HG03066 (cell line): ENCODE measurements around the gene MAN2B1.
"Not testable (repeated sequence)": the region's sequence is repeated elsewhere in the genome, so short reads cannot be mapped to it uniquely, and the experiment has no call there.

Experiments used
- ATAC-seq: cut with Tn5 transposase; IDR thresholded peaks from one replicate; pipeline ENCODE4 v1.9.1; 2021; ENCODE audit warnings: low read depth; ENCODE audit not compliant: unreplicated experiment

Gene MAN2B1

DNA sequence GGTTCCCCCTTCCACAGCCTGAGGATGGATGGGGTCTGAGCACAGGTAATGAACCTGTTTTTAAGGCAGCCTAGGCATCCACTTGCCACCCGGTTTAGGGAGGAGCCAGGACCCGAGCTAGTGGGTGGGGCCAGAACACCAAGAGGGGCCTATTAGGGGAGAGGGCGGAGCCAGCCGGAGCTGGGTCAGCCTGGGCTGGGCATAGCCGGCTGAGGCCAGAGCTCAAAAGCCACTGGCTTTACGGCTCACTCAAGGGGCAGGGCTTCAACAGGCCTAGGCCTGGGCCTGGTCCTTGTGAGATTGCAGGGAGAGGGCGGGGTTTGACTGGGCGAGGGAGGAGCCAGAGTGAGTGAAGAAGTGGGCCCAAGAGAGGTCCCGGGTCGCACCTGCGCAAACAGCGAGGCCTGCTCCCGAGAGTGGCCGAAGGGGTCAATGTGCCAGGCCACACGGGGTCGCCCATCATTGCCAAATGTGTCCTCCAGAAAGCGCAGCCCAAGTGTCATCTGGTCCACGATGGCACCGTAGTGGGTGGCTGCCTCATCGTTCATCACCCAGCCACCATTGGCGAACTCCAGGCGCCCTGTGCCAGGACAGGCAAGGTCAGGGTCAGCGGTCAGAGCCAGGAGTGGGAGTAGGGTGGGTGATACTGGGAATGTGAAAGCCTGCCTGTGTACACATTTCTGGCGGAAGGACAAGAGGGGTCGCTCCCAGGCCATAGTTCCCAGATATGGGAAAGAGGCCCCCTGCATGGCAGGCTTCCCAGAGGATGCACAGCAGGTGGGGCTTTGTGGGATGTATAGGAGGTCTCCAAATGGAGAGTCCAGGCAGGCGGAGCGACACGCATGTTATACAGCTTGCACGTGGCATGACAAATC is 1.9 kb downstream of the MAN2B1 start:
- no peak for ATAC-seq

DNA sequence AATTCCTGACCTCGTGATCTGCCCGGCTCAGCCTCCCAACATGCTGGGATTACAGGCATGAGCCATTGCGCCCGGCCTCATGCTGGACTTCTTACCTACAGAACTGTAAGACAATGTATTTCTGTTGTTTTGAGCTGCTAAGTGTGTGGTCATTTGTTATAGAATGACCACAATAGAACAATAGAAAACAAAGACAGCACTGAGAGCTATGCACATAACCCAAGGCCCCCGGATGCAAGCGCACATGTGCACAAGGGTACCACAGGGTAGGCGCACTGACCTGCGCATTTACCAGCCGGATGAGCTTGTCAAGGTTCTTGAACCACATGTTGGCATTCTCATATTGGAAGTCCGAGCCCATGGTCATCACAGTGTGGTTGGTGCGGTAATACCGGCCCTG is 5.6 kb downstream of the MAN2B1 start:
- no peak for ATAC-seq

DNA sequence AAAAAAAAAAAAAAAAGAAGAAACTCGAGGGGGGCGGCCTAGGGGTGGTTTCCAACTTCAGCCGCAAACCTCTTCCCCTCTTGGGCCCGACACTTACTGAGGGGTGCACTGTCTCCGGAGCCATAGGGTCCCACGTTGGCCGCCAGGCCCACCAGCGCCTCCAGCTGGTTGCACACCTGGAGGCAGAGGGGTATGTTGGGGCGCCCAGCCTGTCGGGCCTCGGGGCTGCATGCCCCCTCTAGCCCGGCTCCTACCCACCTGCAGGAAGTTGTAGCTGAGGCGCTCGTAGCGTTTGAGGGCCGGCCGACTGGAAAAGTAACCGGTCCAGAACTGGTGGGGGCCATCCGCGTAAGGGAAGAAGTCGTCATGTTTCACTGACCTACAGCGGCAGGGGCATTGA is 8.6 kb downstream of the MAN2B1 start:
- ATAC-seq, result no peak

DNA sequence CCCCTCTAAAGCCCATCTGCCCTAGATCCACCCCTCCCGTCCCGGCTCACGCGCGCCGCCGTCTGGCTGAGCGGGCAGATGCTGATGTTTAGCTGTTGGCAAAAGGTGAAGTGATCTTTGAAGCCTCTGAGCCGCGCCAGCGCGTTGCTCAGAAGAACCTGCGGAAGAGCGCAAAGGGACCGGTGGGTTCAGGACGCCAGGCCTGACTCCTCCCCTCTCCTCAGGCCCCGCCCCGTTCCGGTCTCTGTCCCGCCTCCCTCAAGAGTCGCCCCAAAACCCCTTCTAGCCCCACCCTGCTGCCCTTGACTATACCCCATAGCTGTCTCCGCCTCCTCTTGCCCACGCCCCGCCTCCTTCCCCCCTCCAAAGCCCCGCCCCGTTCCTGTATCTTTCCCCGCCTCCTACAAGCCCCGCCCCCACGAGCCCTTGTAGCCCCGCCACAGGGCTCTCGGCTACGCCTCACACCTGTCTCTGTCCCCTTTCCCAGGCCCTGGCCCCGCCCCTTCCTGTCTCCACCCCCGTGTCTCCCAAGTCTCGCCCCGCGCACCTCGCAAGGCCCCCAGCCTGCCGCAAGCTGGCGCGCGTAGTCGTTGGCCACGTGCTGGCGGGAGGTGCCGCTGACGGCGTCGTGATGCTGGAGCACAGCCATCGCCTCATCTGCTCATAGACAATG is 9.5 kb downstream of the MAN2B1 start:
- no peak for ATAC-seq

DNA sequence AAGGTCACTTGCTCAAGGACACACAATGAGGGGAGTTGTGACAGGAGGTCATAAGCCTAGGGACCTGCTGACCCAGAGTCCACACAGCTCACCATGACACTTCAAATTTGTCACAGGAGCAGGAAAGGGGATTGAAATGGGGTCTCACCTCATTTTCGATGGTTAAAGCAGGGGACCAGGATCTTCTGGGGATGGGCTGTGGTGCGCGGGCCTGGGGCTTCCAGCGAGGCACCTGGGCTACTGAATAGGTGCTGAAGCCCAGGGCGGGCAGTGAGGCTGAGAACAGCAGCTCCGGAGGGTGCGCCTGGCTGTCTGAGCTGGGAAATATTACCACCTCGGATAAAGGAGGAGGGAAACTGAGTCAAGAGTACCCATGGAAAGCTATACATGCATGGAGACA is 11.0 kb downstream of the MAN2B1 start:
- no peak for ATAC-seq

DNA sequence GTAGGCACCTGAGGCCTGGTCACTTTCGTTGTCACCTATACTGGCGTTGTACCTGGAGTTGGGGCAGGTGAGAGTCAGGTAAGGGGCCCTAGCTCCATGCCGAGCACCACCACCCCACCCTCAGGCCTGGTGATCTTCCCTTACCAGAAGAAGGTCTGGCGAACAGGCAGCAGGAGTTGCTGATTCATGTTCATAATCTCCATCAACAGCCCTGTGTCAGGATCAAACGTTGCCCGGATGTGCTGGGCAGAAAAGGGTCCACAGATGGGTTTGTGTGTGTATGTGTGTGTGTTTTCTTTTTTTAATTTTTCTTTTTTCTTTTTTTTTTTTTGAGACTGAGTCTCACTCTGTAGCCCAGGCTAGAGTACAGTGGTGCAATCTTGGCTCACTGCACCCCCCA is 14.3 kb downstream of the MAN2B1 start:
- ATAC-seq, result no peak

DNA sequence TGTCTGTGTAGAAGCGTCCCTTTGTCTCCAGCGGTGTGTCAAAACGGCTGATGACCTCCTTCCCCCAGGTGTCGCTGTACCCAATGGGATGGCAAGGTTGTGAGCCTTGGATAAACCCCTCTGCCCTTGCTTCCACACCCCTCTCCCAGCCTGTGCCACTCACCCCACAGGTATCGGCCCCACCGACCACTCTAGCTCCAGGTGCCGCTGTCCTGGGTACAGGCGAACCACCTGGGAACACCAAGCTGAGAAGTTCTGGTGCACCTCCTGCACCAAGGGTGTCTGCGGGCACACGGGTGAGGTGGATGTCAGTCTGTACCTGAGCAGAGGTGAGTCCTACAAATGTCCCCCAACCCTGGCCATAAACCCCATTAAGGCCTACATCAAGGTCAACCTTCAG is 16.6 kb downstream of the MAN2B1 start:
- ATAC-seq, result no peak

DNA sequence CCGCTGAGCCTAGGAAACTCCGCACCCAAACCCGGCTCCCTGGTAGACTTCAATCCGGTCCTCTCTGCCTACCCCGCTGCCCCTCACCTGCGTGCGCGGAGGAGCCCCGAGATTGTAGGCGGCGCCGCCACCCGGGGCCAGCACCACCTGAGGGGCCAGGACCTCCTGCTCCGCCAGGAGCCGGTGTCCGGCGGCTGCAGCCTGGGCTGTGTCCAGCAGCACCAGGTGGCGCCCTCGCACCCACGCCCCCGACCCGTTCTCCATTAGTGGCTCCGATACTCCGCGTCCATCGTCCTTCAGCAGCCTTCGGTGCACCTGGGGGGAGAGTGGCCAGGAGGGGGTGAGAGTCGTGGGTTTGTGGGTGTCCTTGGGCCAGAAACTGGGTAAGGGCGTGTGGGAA is 18.5 kb downstream of the MAN2B1 start:
- ATAC-seq, result no peak

DNA sequence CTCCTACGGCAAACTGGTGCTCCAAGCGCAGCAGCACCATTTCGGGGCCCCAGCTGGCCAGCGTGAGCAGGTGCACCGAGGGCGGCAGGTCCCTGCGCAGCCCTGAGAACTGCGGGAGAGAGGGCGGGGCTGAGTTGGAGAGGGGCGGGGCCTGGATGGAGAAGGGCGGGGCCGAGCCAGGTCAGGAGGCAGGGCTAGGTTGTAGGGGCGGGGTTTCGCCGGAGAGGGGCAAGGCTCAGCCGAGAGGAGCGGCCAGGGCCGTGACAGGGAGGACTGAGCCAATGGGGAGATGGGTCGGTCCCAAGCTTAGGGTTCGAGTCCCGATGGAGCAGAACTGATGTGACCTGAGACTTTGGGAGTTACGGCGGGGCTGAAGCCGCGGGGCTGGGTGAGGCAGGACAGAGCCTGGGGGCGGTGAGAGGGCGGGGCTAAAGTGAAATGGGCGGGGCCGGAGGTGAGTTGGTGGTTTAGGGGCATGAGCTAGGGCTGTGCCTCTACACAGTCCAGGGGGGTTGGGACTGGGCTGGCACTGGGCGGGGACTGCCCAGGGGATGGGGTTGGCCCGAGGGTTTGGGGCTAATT is 19.0 kb downstream of the MAN2B1 start:
- no peak for ATAC-seq

DNA sequence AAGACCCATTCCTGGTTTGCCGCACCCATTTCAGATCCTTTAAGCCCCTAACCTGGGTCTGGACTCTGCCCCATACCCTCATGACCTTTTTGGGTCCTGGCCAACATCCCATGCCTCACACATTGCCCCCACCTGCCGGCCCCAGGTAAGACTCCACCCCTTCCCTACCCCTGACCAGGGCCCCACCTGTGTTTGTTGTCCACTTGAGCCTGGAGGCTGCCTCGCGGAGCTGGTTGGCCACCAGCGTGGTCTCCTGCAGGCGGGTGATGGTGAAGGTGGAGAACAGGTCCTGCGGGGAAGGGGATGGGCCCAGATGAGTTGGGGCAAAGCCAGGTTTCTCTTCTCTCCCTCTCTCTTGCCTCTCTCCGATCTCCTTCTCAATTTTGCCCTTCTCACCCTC is 19.5 kb downstream of the MAN2B1 start:
- no peak for ATAC-seq

DNA sequence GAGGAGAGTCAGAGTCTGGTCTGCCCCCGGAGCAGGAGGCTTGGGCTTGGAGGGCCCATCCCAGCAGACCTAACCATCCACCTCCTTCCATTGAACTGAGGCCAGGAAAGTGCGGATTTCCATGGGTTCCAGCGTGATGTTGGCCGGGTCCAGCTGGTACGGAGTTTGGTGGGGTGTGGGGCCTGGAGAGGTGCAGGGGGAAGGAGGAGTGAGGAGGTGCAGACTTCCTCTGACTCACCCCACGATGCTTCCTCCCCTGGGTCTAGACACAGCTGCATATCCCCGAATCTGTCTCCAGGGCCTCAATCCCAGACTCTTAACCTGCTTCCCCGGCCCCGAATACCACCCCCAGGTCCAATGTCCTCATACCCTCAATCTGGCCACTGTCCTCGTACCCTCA is 20.0 kb downstream of the MAN2B1 start:
- no peak for ATAC-seq

DNA sequence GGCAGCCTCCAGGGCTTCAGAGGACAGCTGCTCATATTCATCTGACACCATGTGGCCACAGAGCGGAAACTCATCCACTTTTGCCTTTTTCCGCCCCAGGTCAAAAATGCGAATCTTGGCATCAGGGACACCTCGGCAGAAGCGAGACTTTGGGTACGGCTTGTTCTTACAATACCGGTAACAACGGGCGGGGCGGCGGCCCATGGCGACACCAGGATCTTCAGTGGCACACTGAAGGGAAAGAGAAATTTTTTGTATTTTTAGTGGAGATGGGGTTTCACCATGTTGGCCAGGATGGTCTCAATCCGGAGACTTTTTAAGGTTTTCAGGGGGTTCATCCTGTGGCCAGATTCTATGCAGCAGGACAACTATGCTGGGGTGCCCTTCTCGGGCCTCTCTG is 22.8 kb downstream of the MAN2B1 start:
- not testable (repeated sequence) for ATAC-seq

DNA sequence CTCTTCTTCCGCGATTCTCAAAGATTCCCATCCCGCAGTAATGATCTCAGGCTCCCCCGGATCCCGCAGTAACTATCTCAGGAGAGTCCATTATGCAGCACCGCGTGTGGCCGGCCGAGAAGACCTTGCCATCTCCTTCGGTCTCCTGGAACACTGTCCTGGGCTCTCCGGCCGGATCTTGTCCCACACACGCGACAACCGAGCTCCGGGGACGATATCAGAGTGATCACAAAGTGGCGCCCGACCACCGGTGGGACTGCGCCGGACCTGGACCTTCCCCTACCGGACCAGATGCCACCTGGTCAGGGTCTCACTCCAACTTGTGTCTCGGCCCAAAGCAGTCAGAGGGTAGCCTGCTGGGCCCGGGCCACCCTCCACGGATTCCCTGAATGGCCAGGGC is 24.0 kb downstream of the MAN2B1 start:
- no peak for ATAC-seq

DNA sequence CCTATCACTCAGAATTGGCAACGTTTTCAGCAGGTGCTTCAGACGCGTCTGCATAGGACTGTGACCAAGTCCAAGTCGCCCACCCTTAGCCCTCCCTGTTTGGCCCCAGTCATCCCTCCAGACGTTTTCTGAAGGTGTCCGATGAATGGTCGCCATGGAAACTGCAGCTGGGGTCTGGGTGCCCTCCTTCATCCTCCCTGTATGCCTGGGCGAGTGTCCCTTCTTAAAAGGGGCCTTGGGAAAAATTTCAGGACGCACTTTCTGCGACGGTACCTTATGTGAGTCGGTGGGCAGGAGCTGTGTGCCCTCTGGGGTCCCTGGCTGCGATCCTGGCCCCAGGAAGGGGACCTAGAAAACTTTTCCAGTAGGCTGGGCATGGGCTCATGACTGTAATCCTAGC is 25.1 kb downstream of the MAN2B1 start:
- no peak for ATAC-seq

DNA sequence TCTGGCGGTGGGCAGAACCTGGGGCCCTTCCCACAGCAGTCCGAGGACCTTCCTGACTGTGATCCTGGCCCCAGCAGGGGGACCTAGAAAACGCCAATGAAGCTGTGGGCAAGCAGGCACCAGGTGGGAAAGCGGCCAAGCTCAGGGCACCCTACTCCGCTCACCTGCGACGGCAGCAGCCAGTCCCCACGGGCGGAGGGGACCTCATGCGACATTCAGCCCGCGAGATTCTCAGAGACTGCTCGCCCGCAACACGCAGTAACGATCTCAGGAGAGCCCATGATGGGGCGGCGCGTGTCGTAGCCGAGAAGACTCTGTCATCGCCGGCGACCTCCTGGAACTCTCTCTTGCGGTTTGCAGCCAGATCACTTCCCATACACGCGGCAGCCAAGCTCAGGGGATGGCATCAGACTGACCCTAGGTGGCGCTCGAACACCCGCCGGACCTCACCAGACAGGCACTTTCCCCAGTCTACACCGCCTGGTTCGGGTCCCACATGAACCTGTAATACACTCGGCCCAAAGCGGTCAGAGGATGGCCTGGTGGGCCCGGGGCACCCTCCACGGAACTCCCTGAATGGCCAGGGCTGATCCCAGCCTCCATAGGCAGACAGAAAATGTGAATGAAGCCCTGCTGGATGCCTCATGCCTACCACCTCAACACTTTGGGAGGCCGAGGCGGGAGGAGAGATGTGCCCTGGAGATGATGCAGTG is 26.5 kb downstream of the MAN2B1 start:
- no peak for ATAC-seq

DNA sequence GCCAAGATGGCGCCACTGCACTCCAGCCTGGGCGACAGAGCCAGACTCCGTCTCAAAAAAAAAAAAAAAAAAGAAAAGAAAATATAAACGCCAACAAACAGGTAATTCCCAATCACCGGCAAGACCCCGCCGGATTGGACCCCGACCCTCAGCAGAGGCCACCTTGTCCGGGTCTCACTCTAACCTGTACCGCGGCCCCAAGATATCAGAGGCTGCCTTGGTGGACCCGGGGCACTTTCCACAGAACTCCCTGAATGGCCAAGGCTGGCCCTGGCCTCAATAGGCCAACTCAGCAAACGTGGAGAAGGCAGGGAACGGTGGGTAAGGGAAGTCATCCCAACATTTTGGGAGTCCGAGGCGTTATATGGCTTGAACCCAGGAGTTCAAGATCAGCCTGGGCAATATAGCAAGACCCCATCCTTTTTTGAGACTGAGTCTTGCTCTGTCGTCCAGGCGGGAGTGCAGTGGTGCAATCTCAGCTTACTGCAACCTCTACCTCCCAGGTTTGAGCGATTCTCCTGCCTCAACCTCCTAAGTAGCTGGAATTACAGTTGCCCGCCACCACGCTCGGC is 27.8 kb downstream of the MAN2B1 start:
- no peak for ATAC-seq

DNA sequence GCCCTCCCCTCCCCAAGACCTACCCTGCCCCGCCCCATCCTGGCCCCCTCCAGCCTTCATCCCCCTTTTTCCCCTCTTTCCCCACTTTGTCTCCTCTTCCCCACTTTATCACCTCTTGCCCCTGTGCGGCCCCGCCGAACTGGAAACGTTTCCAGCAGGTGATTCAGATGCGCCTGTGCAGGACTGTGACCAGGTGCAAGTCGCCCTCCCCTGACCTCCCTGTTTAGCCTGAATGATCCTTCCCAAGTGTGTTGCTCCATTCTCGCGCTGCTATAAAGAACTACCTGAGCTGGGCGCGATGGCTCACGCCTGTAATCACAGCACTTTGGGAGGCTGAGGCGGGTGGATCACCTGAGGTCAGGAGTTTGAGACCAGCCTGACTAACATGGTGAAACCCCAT is 29.9 kb downstream of the MAN2B1 start:
- ATAC-seq, result no peak

DNA sequence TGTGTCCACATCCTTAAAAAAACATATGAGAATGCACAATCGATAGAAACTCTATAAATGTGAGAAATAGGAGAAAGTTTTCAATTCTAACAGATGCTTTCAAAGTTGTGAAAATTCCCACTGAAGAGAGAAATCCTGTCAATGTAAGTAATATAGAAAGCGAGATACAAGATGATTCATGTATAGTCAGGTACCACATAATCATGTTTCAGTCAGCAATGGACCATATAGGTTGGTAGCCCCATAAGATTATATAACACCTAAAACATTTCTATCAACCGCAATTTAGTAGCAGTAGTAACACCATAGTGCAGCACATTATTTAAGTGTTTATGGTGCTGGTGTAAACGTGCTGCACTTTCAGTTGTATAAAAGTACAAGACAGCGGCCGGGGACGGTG is 37.3 kb downstream of the MAN2B1 start:
- no peak for ATAC-seq

DNA sequence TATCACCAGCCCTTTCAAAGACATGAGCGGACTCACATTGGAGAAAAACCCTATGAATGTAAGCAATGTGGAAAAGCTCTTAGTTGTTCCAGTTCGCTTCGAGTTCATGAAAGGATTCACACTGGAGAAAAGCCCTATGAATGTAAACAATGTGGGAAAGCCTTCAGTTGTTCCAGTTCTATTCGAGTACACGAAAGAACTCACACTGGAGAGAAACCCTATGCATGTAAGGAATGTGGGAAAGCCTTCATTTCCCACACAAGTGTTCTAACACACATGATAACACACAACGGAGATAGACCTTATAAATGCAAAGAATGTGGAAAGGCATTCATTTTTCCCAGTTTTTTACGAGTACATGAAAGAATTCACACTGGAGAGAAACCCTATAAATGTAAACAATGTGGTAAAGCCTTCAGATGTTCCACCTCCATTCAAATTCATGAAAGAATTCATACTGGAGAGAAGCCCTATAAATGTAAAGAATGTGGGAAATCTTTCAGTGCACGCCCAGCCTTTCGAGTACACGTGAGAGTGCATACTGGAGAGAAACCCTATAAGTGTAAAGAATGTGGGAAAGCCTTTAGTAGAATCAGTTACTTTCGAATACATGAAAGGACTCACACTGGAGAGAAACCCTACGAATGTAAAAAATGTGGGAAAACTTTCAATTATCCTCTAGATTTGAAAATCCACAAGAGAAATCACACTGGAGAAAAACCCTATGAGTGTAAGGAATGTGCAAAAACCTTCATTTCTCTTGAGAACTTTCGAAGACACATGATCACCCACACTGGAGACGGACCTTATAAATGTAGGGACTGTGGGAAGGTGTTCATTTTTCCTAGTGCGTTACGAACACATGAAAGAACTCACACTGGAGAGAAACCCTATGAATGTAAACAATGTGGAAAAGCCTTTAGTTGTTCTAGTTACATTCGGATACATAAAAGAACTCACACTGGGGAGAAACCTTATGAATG is 38.2 kb downstream of the MAN2B1 start:
- no peak for ATAC-seq

DNA sequence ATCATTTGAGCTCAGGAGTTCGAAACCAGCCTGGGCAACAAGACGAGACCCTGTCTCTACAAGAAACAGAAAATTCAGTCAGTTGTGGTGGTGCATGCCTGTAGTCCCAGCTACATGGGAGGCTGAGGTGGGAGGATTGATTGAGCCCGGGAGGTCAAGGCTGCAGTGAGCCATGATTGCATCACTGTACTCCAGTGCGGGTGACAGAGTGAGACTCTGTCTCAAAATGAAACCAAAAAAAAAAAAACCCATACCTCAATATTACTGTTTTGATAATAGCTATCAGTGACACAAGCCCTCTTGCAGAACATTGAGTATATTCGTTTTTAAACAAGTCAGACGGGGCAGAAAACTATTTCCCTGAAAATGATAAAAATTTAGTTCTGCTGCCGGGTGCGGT is 39.6 kb downstream of the MAN2B1 start:
- ATAC-seq, result no peak
